HG03342 (cell line): Measurements from ENCODE around the gene SP4.
"Not testable (repeated sequence)": the region's sequence is repeated elsewhere in the genome, so short reads cannot be mapped to it uniquely, and the experiment has no call there.

Experiments used
- ATAC-seq: cut with Tn5 transposase; IDR thresholded peaks from one replicate; pipeline ENCODE4 v1.9.1; 2021; ENCODE audit warnings: mild to moderate bottlenecking, moderate library complexity; ENCODE audit not compliant: unreplicated experiment

Gene SP4

DNA sequence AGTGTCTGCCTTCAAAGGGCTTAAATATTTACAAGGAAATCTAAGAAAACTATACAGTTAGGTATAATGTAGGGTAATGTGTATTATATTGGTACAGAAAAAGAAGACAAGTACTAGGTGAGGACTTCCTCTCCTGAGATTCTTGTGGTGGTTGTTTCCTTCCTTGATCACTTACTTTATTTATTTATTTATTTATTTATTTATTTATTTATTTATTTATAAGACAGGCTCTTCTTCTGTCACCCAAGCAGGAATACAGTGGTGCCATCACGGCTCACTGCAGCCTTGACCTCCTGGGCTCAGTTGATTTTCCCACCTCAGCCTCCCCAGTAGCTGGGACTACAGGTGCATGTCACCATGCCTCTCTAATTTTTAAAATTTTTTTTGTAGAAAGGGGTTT lies 96.8 kb downstream of the SP4 start:
- no peak for ATAC-seq

DNA sequence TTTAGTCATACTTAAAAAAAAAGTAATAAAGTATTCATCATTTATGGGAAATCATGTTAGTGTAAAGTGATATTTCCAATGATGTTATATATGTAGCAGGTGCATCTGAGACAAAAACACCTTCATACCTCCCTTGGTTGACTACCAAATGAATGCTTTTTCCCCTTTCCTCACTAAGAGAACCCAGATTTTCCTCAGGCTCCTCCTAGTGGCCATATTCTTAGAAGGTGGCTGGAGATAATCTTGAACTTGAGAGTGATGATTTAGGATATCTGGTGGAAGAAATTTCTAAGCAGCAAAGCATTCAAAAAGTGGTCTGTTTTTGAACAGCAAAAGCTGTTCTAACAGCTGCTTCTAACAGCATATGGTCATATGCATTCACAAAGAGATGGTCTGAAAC lies 98.1 kb downstream of the SP4 start:
- ATAC-seq, result no peak

DNA sequence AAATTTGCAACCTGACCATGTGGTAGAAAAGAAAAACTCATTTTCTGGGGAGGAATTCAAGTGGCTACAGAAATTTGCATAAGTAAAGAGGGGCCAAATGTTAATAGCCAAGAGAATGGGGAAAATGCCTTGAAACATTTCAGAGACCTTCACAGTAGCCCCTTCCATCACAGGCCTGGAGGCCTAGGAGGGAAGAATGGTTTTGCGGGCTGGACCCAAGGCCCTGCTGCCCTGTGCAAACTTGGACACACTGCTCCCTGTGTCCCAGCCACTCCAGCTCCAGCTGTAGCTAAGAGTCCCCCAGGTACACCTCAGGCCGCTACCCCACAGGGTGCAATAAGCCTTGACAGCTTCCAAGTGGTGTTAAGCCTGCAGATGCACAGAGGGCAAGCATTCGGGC lies 98.6 kb downstream of the SP4 start:
- ATAC-seq, result no peak

DNA sequence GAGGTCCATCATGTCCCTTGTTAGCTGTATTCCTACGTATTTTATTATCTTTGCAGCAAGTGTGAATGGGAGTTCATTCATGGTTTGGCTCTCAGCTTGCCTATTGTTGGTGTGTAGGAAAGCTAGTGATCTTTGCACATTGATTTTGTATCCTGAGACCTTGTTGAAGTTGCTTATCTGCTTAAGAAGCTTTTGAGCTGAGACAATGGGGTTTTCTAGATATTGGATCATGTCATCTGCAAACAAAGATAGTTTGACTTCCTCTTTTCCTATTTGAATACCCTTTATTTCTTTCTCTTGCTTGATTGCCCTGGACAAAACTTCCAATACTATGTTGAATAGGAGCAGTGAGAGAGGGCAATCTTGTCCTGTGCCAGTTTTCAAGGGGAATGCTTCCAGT lies 104.6 kb downstream of the SP4 start:
- not testable (repeated sequence) for ATAC-seq

DNA sequence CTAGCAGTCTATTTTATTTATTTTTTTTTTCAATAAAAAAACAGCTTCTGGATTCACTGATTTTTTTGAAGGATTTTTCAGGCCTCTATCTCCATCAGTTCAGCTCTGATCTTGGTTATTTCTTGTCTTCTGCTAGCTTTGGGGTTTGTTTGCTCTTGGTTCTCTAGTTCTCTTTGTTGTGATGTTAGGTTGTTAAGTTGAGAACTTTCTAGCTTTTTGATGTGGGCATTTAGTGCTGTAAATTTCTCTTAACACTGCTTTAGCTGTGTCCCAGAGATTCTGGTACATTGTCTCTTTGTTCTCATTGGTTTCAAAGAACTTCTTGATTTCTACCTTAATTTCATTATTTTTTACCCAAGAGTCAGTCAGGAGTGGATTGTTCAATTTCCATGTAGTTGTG lies 105.8 kb downstream of the SP4 start:
- not testable (repeated sequence) for ATAC-seq

DNA sequence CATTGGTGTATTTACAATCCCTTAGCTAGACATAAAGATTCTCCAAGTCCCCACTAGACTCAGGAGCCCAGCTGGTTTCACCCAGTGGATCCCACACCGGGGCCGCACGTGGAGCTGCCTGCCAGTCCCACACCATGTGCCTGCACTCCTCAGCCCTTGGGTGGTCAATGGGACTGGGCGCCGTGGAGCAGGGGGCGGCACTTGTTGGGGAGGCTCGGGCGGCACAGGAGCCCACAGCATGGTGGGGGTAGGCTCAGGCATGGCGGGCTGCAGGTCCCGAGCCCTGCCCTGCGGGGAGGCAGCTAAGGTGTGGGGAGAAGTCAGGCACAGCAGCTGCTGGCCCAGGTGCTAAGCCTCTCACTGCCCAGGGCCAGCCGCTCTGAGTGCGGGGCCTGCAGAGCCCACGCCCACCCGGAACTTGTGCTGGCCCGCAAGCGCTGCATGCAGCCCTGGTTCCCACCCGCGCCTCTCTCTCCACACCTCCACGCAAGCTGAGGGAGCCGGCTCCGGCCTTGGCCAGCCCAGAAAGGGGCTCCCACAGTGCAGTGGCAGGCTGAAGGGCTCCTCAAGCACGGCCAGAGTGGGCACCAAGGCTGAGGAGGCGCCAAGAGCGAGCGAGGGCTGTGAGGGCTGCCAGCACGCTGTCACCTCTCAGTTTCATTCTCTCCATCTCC lies 108.7 kb downstream of the SP4 start:
- not testable (repeated sequence) for ATAC-seq

DNA sequence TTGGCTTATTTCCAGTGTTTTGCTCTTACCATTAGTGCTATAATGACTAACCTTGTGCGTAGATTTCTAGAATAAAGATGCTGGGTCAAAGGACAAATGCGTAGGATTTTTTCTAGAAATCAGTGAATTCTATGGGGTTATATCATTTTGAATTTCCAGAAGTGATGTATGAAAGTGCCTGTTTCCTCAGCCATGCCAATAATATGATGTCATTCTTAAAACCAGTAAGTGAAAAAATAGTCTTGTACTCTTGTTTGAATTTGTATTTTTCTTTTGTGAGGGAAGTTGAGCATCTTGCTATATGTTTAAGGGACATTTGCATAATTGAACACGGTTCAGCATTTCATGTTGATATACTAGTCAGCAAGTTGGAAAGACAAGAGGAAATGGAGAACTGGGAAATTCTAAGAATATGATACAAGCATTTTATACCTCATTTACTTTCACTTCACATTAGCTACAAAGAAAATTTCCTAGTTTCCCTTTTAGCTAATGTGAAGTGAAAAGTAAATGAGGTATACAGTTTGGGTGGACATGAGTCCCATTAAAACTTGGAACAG lies 111.1 kb downstream of the SP4 start:
- ATAC-seq, result no peak

DNA sequence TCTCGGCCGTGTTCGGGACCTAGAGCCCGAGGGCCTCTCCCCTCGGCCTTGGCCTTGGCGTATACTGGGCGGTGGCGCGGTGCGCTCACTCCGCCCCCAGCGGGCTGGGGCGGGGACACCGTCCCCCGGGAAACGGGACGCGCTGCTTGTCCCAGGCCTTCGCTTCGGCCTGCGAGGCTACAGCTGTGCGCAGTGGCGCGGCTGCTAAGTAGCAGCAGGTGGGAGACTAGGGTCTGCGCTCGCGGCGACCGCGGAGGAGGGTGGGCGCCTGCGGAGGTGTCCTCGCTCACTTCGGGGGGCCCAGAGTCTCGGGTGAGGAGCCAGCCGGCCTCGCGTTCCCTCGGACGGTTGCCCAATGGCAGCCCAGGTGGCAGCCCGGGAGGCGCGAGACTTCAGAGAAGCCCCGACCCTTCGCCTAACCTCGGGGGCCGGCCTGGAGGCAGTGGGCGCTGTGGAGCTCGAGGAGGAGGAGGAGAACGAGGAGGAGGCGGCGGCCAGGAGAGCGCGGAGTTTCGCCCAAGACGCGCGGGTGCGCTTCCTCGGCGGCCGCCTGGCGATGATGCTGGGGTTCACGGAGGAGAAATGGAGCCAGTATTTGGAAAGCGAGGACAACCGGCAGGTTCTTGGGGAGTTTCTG lies 115.1 kb downstream of the SP4 start, which contains the start of gene DNAH11:
DNAH11 (plus strand) TSS at position 149 of the 637 bp plus-strand sequence; CDS start at position 356, 207 bp downstream.
- ATAC-seq, result peak; percentile 58

DNA sequence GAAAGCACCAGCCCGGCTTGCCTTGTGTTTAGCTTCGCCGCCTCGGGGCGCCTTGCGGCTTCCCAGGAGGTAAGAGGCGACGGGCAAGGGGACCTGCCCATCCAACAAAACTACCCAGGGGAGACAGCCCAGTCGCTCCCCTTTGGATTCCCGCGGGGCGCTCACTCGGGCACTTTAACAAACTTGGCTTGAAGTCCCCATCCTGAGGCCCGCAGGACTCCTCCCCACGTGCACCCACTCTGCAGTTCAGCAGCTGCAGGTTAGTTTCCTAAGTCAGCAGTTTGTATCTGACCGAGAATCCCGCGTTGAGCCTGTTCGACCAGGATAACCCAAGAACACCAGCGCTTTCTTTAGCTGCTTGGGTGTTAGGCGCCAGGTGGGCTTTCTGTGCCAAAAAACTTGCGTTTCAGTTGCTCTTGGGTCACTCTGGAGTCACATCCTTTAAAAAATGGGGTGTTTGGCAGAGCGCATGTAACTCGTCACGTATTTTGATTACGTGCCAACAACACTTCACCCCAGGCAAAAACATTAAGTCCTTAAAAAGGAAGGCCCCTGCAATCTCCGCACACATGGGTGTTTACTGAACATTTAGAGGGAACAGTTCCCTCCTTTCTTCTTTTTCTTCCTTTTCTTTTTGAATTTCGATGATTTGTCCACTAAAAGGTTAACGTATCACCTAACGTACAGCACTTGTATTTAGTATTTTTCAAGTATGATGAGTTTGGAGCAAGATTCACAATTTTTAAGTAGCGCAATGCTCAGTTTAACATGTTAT lies 115.8 kb downstream of the SP4 start:
- ATAC-seq, result peak; percentile 23

DNA sequence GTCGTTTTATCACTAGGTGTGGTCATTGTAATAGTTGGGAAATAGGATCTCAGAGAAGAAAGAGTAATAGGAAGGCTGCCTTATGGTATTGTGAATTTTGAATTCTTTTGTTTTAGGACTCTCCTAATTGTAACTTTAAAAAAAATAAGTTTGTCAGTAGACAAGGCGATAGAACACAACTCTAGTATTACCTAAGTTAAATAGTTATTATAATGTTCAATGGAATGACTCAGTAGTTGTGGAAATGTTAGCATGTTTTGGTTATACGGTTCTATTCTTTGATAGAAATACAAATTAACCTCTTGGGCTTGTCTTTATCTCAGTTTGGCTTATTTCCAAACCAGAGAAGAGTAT lies 116.4 kb downstream of the SP4 start:
- ATAC-seq, result no peak

DNA sequence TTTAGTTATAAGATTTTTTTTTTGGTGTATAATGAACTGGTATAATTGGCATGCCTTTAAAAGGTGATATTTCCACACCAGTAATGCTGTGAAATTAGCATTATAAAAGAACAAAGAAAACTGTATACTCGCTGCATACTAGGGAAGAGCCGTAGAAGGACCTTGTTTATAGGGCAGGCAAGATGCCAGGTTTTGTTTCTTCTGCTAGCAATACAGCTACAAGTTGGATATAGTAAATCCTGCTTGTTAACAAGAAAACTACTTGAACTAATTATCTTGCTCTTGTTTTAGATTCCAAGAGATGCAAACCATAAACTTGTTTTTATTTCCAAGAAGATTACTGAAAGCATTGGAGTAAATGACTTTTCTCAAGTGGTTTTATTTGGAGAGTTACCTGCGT lies 116.8 kb downstream of the SP4 start:
- no peak for ATAC-seq

DNA sequence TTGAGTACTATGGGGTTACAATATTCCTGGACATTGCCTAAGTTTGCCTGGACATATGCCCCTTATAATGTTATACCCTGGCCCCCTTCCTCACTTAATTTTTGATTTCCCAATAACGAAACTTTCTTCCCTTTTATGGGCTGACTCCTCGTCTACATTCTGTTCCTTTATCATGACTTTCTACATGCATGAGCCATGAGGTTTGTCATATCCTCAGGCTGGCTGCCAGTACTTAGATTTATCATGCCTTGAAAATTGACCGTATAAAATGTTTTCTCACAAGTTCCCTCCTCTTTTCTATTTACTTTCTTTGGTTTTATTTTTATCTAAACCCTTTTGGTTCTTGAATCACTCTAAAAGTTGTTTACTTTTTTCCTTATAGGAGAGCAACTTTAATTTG lies 119.6 kb downstream of the SP4 start:
- no peak for ATAC-seq

DNA sequence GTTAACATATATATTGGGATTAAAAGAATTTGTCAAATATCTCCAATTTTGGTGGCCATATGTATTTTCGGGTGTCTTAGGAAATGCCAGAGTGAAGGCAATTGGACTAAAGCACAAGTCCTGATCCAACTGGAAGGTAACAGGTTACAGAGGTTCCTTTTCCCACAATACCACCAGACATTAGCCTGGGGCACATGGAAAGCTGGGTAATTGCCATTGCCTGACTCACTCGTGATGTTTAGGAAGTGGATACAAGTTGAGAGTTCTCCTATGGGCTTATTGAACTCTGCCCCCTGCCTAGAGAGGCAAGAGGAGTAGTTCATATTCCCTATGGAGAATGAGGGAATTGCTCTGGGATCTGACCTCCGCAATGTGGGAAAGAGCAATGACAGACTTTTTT lies 120.6 kb downstream of the SP4 start:
- ATAC-seq, result no peak

DNA sequence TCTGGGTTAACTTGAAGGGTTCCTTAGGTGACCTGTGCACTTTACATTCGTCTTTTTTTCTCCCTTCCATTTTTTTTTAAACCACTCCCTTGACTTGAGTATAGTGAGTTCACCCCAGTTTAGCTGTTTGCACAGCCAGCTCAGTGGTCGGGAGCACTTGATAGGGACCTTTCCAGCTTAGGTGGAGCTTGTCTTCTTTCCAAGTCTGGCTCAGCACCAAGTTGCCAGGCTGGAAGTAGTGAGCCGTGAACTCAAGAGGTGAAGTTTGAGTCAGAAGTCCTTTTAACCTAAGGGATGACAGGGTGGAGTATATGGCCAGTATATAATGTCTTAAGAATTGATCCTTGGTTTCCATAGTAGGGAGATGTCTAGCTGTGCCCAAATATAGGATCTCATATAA lies 122.2 kb downstream of the SP4 start:
- no peak for ATAC-seq

DNA sequence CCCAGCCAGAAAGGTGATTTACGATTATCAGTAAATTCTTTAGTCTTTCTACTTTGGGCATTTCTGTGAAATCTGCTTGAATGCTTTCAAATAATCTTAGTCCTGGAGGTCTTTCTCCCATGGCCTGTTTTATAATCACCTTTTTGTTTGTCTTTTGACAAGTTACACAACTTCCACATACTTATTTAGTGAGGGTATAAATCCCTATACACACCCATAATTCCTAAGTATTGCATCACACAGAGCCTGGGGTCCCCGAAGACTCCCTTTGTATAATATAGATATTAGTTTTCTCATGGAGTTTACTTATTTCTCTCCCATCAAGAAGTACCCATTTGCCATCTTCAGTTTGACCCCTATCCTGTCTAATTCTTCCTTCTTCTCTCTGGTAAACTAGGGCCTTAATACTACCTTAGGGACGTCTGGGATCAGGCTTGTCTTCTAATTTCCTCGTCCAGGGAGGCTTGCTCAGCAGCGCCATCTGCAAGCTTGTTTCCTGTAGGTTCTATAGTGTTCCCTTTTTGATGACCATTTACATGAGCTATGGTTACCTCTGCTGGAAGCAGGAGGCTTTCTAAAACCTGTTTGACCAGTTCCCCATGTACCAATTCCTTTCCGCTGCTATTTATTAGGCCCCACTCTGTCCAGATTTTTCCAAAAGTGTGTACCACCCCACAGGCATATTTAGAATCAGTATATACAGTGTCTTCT lies 123.1 kb downstream of the SP4 start:
- ATAC-seq, result no peak

DNA sequence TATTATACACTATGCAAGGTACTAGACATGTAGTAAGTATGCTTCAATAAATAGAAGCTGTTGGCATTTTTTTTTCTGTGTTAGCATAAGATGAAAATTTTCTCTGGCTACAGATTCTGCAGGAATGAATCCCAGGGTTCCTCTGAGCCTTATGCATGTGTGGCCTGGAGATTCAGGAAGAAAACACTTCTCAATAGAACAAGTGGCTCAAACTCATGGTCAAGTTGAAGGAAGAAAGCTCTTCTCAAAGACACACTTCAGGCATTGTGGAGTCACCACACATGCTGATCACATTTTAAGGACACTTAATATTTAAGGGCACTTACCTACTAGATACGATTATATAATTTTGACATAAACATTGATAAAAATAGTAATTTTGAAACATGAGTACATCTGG lies 134.5 kb downstream of the SP4 start:
- ATAC-seq, result no peak
